Measurements from ENCODE around the gene NDST1. TPM values are rescaled to one million over a fixed set of nuclear protein-coding genes. Genes with fewer than 3 reads are reported as not detected.

The NDST1 gene
- total RNA-seq, 1 experiment from 2014 or later: 68.9 TPM

DNA sequence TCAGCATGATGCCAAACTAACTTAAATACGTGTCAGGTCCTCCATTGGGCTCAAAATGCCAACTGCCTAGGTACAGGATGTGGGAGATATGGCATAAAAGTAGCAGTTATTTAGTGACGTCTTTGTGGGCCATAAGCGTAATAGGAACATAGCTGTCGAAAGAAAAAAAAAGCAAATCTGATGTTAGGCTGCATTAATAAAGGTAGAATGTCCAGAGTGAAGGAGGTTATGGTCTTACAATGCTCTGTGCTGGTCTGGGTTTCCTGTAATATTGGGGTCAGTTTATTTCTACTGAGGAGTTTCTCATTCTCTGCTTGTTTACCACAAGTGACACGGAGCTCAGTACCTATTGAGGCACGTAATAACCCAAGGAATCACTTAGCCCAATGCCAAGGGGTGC lies 99.2 kb downstream of the NDST1 start:
- no peak overlapping the region for H3K27ac Mint-ChIP-seq (ENCODE audit: low read depth, unreplicated experiment)
- no peaks in the 10 kb centered on the region for H3K27me3 Mint-ChIP-seq (ENCODE audit: insufficient read depth, unreplicated experiment)
- no peak overlapping the region for H3K4me3 Mint-ChIP-seq (ENCODE audit: unreplicated experiment)

More for the DNA sequence above, 99.2 kb downstream of the NDST1 start:
- BruUV-seq (replicated peaks): no TSS peak
- Mint-ChIP-seq H3K4me1 (ENCODE audit: insufficient read depth, unreplicated experiment) (no peaks in the 10 kb centered on the region), H3K9me3 (ENCODE audit: unreplicated experiment) (no peaks in the 10 kb centered on the region), H3K36me3 (ENCODE audit: insufficient read depth, unreplicated experiment) (no peaks in the 10 kb centered on the region)
- ChIA-PET POLR2A (no interaction called here), CTCF (interaction anchor here (1.0 kb wide), 1 partner anchor 50 kb away, joined by 3 read pairs; no protein-coding TSS in a partner anchor)
- intact Hi-C loops (cut with micrococcal nuclease): no loop called here
- no peak for DNase-seq (ENCODE audit: unreplicated experiment)
- TF ChIP-seq CTCF (IDR thresholded peaks at IDR 0.05; ENCODE audit: unreplicated experiment): no peak

Other genes starting within 250 kb of the NDST1 start
- gene CAMK2A, start 218.4 kb upstream of the NDST1 start, total RNA-seq (2022): not detected in 2 replicates
- gene ARSI, start 205.2 kb upstream of the NDST1 start, total RNA-seq (2022): 0.19 and 0.25 TPM in 2 replicates
- gene TCOF1, start 150.4 kb upstream of the NDST1 start, total RNA-seq (2022): 68.4 and 83.5 TPM in 2 replicates
- not detected in 2 replicates for gene CD74, start 95.2 kb upstream of the NDST1 start, total RNA-seq (2022)
- gene RPS14, start 58.4 kb upstream of the NDST1 start, total RNA-seq (2022): 5,481 and 5,921 TPM in 2 replicates
- gene SYNPO, start 132.5 kb downstream of the NDST1 start, total RNA-seq (2022): 6.3 and 7.1 TPM in 2 replicates
- not detected in 2 replicates for gene MYOZ3, start 153.1 kb downstream of the NDST1 start, total RNA-seq (2022)
- 66.0 and 66.9 TPM in 2 replicates for gene RBM22, start 192.9 kb downstream of the NDST1 start, total RNA-seq (2022)